Measurements from ENCODE around the gene TBX4. TPM values are rescaled to one million over a fixed set of nuclear protein-coding genes. Genes with fewer than 3 reads are reported as not detected.

TBX4 gene
- total and polyA plus RNA-seq, 9 of the 15 experiments (the other 6 are each of a cell fraction or from before 2014, with no cell fraction given) = not detected

GRCh38 chr17:61425682-61426481 lies 26.3 kb upstream of the TBX4 start (continued):
- TF ChIP-seq REST (IDR thresholded peaks at IDR 0.05; ENCODE audit: borderline replicate concordance) (peak; percentile 21; the same call in 1 of the 2 replicates), REST (CRISPR knock-in tag; IDR thresholded peaks at IDR 0.05; ENCODE audit: low read depth) (no peak), RAD21 (CRISPR knock-in tag; conservative IDR thresholded peaks at IDR 0.05 in 1 of 2, IDR thresholded peaks at IDR 0.05 in 1 of 2) (peak in 1 of 2 experiments; percentile 50; a peak in 2 of 4 replicates)
- TF ChIP-seq, protein P1, sequence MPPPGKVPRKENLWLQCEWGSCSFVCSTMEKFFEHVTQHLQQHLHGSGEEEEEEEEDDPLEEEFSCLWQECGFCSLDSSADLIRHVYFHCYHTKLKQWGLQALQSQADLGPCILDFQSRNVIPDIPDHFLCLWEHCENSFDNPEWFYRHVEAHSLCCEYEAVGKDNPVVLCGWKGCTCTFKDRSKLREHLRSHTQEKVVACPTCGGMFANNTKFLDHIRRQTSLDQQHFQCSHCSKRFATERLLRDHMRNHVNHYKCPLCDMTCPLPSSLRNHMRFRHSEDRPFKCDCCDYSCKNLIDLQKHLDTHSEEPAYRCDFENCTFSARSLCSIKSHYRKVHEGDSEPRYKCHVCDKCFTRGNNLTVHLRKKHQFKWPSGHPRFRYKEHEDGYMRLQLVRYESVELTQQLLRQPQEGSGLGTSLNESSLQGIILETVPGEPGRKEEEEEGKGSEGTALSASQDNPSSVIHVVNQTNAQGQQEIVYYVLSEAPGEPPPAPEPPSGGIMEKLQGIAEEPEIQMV (tag; conservative IDR thresholded peaks at IDR 0.05; ENCODE audit: low read depth) = no peak

Data from K562 (cell line).